Adrenal gland (tissue), 12 donors: ENCODE measurements around the gene KIAA1328. TPM values are rescaled to one million over a fixed set of nuclear protein-coding genes. Genes with fewer than 3 reads are reported as not detected.

Experiments
- DNase-seq, 7 donors: peaks; one replicate each; pipeline ENCODE4 v3.0.0-alpha.2; 2019 to 2020
- H3K27ac ChIP-seq, 5 donors: fragments of 200-600 bp; sonication (generic) in 4 of 5; 1 replicate in 3 of 5; 2 replicates in 2 of 5; pipeline versions ENCODE4 v1.5.1 to v1.8.0; 2016 to 2020; ENCODE audit warnings: mild to moderate bottlenecking in 1 of 5
- H3K27me3 ChIP-seq: fragments of 200-600 bp; 2 replicates; pipeline ENCODE4 v1.8.0; 2021
- H3K36me3 ChIP-seq, 2 donors: fragments of 200-600 bp; replicated peaks in 1 of 2; 1 replicate in 1 of 2; 2 replicates in 1 of 2; pipeline versions ENCODE4 v1.5.1 to v1.8.0; 2018 to 2022
- H3K4me1 ChIP-seq, 2 donors: fragments of 200-600 bp; replicated peaks in 1 of 2; 1 replicate in 1 of 2; 2 replicates in 1 of 2; pipeline versions ENCODE4 v1.5.1 to v1.8.0; 2018 to 2021
- H3K4me3 ChIP-seq, 4 donors: fragments of 200-600 bp; sonication (generic) in 3 of 4; one replicate each; pipeline ENCODE4 v1.5.1; 2016 to 2018
- H3K9me3 ChIP-seq, 3 donors: fragments of 200-600 bp; sonication (generic) in 1 of 3; replicated peaks in 1 of 3; 1 replicate in 2 of 3; 2 replicates in 1 of 3; pipeline versions ENCODE4 v1.5.1 to v1.8.0; 2016 to 2021
- CTCF ChIP-seq, 6 experiments: fragments of 450-650 bp in 4 of 6; fragments of 200-600 bp in 2 of 6; sonication (generic) in 1 of 6; IDR thresholded peaks; 1 replicate in 5 of 6; 2 replicates in 1 of 6; pipeline versions ENCODE4 v1.5.1 to v1.8.0; 2016 to 2021; ENCODE audit warnings: antibody characterized with exemption in 6 of 6, mild to moderate bottlenecking in 2 of 6, moderate library complexity in 1 of 6
- POLR2A ChIP-seq, 2 donors: fragments of 450-650 bp; IDR thresholded peaks; one replicate each; pipeline ENCODE4 v1.6.1; 2017; ENCODE audit warnings: antibody characterized with exemption in 2 of 2, mild to moderate bottlenecking in 2 of 2, moderate library complexity in 1 of 2
- WGBS, 4 donors: extraction: QIAGEN DNeasy Blood & Tissue Kit in 2 of 4; methylation state at CpG; one replicate each; pipeline versions ENCODE4 v1.1.5 to v1.1.7; 2013 to 2017; 5-methylcytosine and 5-hydroxymethylcytosine counted together
- intact Hi-C, 2 donors: fragments of 100-400 bp; cut with DNase I; formaldehyde crosslinking; loops; one replicate each; pipeline versions ENCODE4 v1.14.1 to v1.15.0; 2022 to 2023
- polyA plus RNA-seq, 3 donors: library from polyadenylated mRNA; stranded (reverse); fragments of 200-250 nt in 2 of 3; fragments of 350-450 nt in 1 of 3; fragmentation: Illumina TruSeq in 1 of 3; extraction: RNeasy Lipid Tissue Mini Kit (QIAGEN cat#74804) in 1 of 3; gene quantifications; one replicate each; pipeline ENCODE4 v1.2.3, GENCODE V29; 2013 to 2014
- total RNA-seq, 9 donors: library from RNA; depleted of rRNA in 4 of 9; stranded (reverse); fragments of >200 nt in 4 of 9; fragments of 120-200 nt in 1 of 9; fragmentation: NEBNext Ultra II Directional in 1 of 9; extraction: Animal tissue kit (Norgen Biotek cat#: 25700) in 1 of 9; gene quantifications; one replicate each; pipeline versions ENCODE4 v1.1.0 to v1.2.4, GENCODE V29; 2013 to 2023
- donor health status: healthy with polysubstance abuse.
- donor health status: Bipolar disorder and iron deficiency.
- donor health status: DM: yes; HTN: yes; CAD: no.
- donor health status: DM: no; HTN: no; CAD: no.
- donor health status: DM: no; HTN: no; CAD: no.
- donor health status: DM: yes; HTN: yes; CAD: no.

KIAA1328 gene
- total and polyA plus RNA-seq, 12 donors, result 2.5 to 20.5 (median 7.2) TPM

- intact Hi-C loops, result no loop called here
- peaks cover 0 to 4% of the 10 kb centered on the region in 2 donors for H3K4me1 ChIP-seq
- H3K9me3 ChIP-seq, result no peaks in the 10 kb centered on the region
- no peaks in the 10 kb centered on the region for H3K36me3 ChIP-seq
- no peak overlapping the region for H3K27ac ChIP-seq
- TF ChIP-seq POLR2A (IDR thresholded peaks at IDR 0.05) (no peak), CTCF (IDR thresholded peaks at IDR 0.05) (no peak)
- peaks cover 19% of the 10 kb centered on the region for H3K27me3 ChIP-seq
- DNase-seq, result no peak
- no peak overlapping the region for H3K4me3 ChIP-seq
- 64 to 76% (median 72%) methylated on average over 3 of the region's 3 CpGs for WGBS, 4 donors
Measured at GRCh38 chr18:37251679-37252078, 422.8 kb downstream of the KIAA1328 start.

- intact Hi-C loops, result no loop called here
- Histone ChIP-seq H3K9me3 (no peaks in the 10 kb centered on the region), H3K27me3 (peaks cover 19% of the 10 kb centered on the region), H3K4me3 (no peak overlapping the region), H3K27ac (no peak overlapping the region), H3K4me1 (peaks cover 0 to 4% of the 10 kb centered on the region in 2 donors), H3K36me3 (no peaks in the 10 kb centered on the region)
- 83 to 92% (median 91%) methylated on average over 3 of the region's 3 CpGs for WGBS, 4 donors
- no peak for TF ChIP-seq CTCF (IDR thresholded peaks at IDR 0.05)
- TF ChIP-seq POLR2A (IDR thresholded peaks at IDR 0.05), result no peak
- no peak for DNase-seq
Measured at GRCh38 chr18:37252342-37252741, 423.4 kb downstream of the KIAA1328 start.

GRCh38 chr18:37252854-37253393, 424.0 kb downstream of the KIAA1328 start:
- no peak for DNase-seq
- 70 to 75% (median 74%) methylated on average over 12 of the region's 12 CpGs for WGBS, 4 donors
- intact Hi-C loops, result no loop called here
- Histone ChIP-seq H3K4me3 (no peak overlapping the region), H3K4me1 (peaks cover 0 to 4% of the 10 kb centered on the region in 2 donors), H3K27me3 (peaks cover 19% of the 10 kb centered on the region), H3K9me3 (no peaks in the 10 kb centered on the region), H3K27ac (no peak overlapping the region), H3K36me3 (no peaks in the 10 kb centered on the region)
- TF ChIP-seq POLR2A (IDR thresholded peaks at IDR 0.05) (no peak), CTCF (IDR thresholded peaks at IDR 0.05) (no peak)

- TF ChIP-seq CTCF (IDR thresholded peaks at IDR 0.05) (no peak), POLR2A (IDR thresholded peaks at IDR 0.05) (no peak)
- H3K4me3 ChIP-seq, result peak overlapping the region in 1 of 4 donors; percentile 59
- peaks cover 0 to 4% of the 10 kb centered on the region in 2 donors for H3K4me1 ChIP-seq
- peaks cover 19% of the 10 kb centered on the region for H3K27me3 ChIP-seq
- H3K9me3 ChIP-seq, result no peaks in the 10 kb centered on the region
- WGBS, 4 donors, result 9 to 53% (median 20%) methylated on average over 3 to 83 of the region's 83 CpGs
- H3K36me3 ChIP-seq, result no peaks in the 10 kb centered on the region
- intact Hi-C loops, result no loop called here
- DNase-seq, result peak in 2 of 7 donors; percentile 4 to 31
- H3K27ac ChIP-seq, result no peak overlapping the region
Measured at GRCh38 chr18:37253394-37254235, 424.7 kb downstream of the KIAA1328 start.
